ENCODE results near the gene ACTA2.

Gene ACTA2

GRCh38 chr10:88949912-88950837 lies 2.4 kb downstream of the ACTA2 start:
- Histone ChIP-seq H3K9ac (ENCODE audit: low read length) (no peak overlapping the region), H4K20me1 (ENCODE audit: insufficient read depth, low read length) (no peaks in the 10 kb centered on the region; the same call in 1 of the 2 replicates), H3K9me2 (replicated peaks; ENCODE audit: insufficient read depth, low read length) (no peaks in the 10 kb centered on the region), H3F3A (ENCODE audit: insufficient read depth, low read length) (0 out of 2 replicates have a peak, but pooled peaks cover 2% of the 10 kb centered on the region), H3K4me3 (ENCODE audit: low read length) (no peak overlapping the region), H2AFZ (ENCODE audit: low read length) (no peak overlapping the region), H3K27ac (ENCODE audit: low read length) (no peak overlapping the region), H3K4me2 (ENCODE audit: low read depth, low read length) (no peak overlapping the region), H3K27me3 (replicated peaks; ENCODE audit: insufficient read depth, low read length) (peaks cover 91% of the 10 kb centered on the region), H3K9me3 (replicated peaks; ENCODE audit: insufficient read depth, low read length) (no peaks in the 10 kb centered on the region), H3K79me2 (ENCODE audit: low read length) (no peaks in the 10 kb centered on the region), H3K4me1 (ENCODE audit: low read length) (no peaks in the 10 kb centered on the region), H3K36me3 (replicated peaks; ENCODE audit: insufficient read depth, low read length) (no peaks in the 10 kb centered on the region)
- TF ChIP-seq EZH2 (optimal IDR thresholded peaks at IDR 0.05; ENCODE audit: low read depth, low read length): no peak
- no peak for TF ChIP-seq EZH2phosphoT487 (IDR thresholded peaks at IDR 0.05; ENCODE audit: low read length)
- TF ChIP-seq CTCF (IDR thresholded peaks at IDR 0.05; ENCODE audit: low read length): no peak
- DNase-seq: no peak

GRCh38 chr10:88949051-88949450 lies 3.5 kb downstream of the ACTA2 start:
- Histone ChIP-seq H3K27me3 (replicated peaks; ENCODE audit: insufficient read depth, low read length) (peaks cover 96% of the 10 kb centered on the region), H3F3A (ENCODE audit: insufficient read depth, low read length) (0 out of 2 replicates have a peak, but pooled peaks cover 3% of the 10 kb centered on the region), H3K4me3 (ENCODE audit: low read length) (no peak overlapping the region), H4K20me1 (ENCODE audit: insufficient read depth, low read length) (no peaks in the 10 kb centered on the region; the same call in 1 of the 2 replicates), H3K9me2 (replicated peaks; ENCODE audit: insufficient read depth, low read length) (no peaks in the 10 kb centered on the region), H3K4me2 (ENCODE audit: low read depth, low read length) (no peak overlapping the region), H3K36me3 (replicated peaks; ENCODE audit: insufficient read depth, low read length) (no peaks in the 10 kb centered on the region), H2AFZ (ENCODE audit: low read length) (no peak overlapping the region), H3K9ac (ENCODE audit: low read length) (no peak overlapping the region), H3K4me1 (ENCODE audit: low read length) (no peaks in the 10 kb centered on the region), H3K79me2 (ENCODE audit: low read length) (no peaks in the 10 kb centered on the region), H3K9me3 (replicated peaks; ENCODE audit: insufficient read depth, low read length) (no peaks in the 10 kb centered on the region), H3K27ac (ENCODE audit: low read length) (no peak overlapping the region)
- no peak for DNase-seq
- TF ChIP-seq EZH2phosphoT487 (IDR thresholded peaks at IDR 0.05; ENCODE audit: low read length) (no peak), CTCF (IDR thresholded peaks at IDR 0.05; ENCODE audit: low read length) (no peak), EZH2 (optimal IDR thresholded peaks at IDR 0.05; ENCODE audit: low read depth, low read length) (no peak)

- Histone ChIP-seq H4K20me1 (ENCODE audit: insufficient read depth, low read length) (peaks cover 10% of the 10 kb centered on the region; the same call in 1 of the 2 replicates), H3K9me2 (replicated peaks; ENCODE audit: insufficient read depth, low read length) (no peaks in the 10 kb centered on the region), H3K9me3 (replicated peaks; ENCODE audit: insufficient read depth, low read length) (no peaks in the 10 kb centered on the region), H3K9ac (ENCODE audit: low read length) (no peak overlapping the region), H3K79me2 (ENCODE audit: low read length) (no peaks in the 10 kb centered on the region), H3K4me1 (ENCODE audit: low read length) (no peaks in the 10 kb centered on the region), H3K27me3 (replicated peaks; ENCODE audit: insufficient read depth, low read length) (peaks cover 96% of the 10 kb centered on the region), H3F3A (ENCODE audit: insufficient read depth, low read length) (0 out of 2 replicates have a peak, but pooled peaks cover 3% of the 10 kb centered on the region), H3K36me3 (replicated peaks; ENCODE audit: insufficient read depth, low read length) (no peaks in the 10 kb centered on the region), H2AFZ (ENCODE audit: low read length) (no peak overlapping the region), H3K27ac (ENCODE audit: low read length) (no peak overlapping the region), H3K4me2 (ENCODE audit: low read depth, low read length) (no peak overlapping the region), H3K4me3 (ENCODE audit: low read length) (no peak overlapping the region)
- no peak for TF ChIP-seq EZH2 (optimal IDR thresholded peaks at IDR 0.05; ENCODE audit: low read depth, low read length)
- no peak for TF ChIP-seq CTCF (IDR thresholded peaks at IDR 0.05; ENCODE audit: low read length)
- TF ChIP-seq EZH2phosphoT487 (IDR thresholded peaks at IDR 0.05; ENCODE audit: low read length): no peak
- no peak for DNase-seq
These were observed 5.5 kb downstream of the ACTA2 start for GRCh38 chr10:88946965-88947590.

All from MM.1S (cell line).